Bronchial epithelial cell (primary cell): ENCODE measurements around the gene PTPRN2. TPM values are rescaled to one million over a fixed set of nuclear protein-coding genes. Genes with fewer than 3 reads are reported as not detected.

ENCODE experiments used
- DNase-seq: peaks from one replicate; pipeline ENCODE4 v3.0.0-alpha.2; 2010; ENCODE audit warnings: low read depth
- FAIRE-seq: peaks from 2 replicates; lab custom pipeline; 2011; peaks lifted over from hg19 to GRCh38; lab: Jason Lieb, UNC
- H3K27me3 ChIP-seq: 2 replicates; pipeline ENCODE4 v1.5.1; 2011; ENCODE audit warnings: low read length; ENCODE audit not compliant: control insufficient read depth, insufficient read depth
- H3K36me3 ChIP-seq: 2 replicates; pipeline ENCODE4 v1.5.1; 2011; ENCODE audit warnings: low read length; ENCODE audit not compliant: control insufficient read depth, insufficient read depth
- H3K4me3 ChIP-seq: 2 replicates; pipeline ENCODE4 v1.5.1; 2011; ENCODE audit warnings: mild to moderate bottlenecking, low read depth, low read length, control low read depth
- total RNA-seq: library from RNA; depleted of rRNA; stranded (reverse); fragments of >200 nt; gene quantifications from 2 replicates; pipeline ENCODE4 v1.2.1, GENCODE V29; 2014
- TF ChIP-seq, protein P1 (sequence below): IDR thresholded peaks from 2 replicates; pipeline ENCODE4 v1.5.1; 2011; ENCODE audit warnings: mild to moderate bottlenecking, moderate library complexity, low read length, control low read depth, inconsistent platforms; ENCODE audit not compliant: insufficient read depth, severe bottlenecking

The PTPRN2 gene
- total RNA-seq, 1 donor from 2014 or later, result 1.1 TPM

DNA sequence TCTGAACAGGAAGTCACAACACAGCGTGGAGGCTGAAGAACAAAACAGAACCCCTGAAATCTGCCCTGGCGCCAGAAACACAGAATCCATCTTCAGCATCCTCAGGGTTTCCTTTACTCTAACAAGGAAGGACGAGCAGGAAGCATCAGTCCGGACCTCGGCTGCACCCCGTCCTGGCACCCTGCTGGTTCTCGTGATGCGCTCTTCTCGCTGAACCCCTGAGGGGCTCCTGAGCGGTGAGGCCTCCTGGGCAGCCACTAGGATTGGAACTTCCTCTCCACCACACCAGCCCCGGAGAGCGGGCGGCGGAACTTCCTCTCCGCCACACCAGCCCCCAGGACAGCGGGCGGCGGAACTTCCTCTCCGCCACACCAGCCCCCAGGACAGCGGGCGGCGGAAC lies 461.9 kb downstream of the PTPRN2 start:
- Histone ChIP-seq H3K36me3 (no peaks in the 10 kb centered on the region), H3K27me3 (no peaks in the 10 kb centered on the region), H3K4me3 (no peak overlapping the region)
- no peak for FAIRE-seq
- DNase-seq, result no peak
- TF ChIP-seq, protein P1, sequence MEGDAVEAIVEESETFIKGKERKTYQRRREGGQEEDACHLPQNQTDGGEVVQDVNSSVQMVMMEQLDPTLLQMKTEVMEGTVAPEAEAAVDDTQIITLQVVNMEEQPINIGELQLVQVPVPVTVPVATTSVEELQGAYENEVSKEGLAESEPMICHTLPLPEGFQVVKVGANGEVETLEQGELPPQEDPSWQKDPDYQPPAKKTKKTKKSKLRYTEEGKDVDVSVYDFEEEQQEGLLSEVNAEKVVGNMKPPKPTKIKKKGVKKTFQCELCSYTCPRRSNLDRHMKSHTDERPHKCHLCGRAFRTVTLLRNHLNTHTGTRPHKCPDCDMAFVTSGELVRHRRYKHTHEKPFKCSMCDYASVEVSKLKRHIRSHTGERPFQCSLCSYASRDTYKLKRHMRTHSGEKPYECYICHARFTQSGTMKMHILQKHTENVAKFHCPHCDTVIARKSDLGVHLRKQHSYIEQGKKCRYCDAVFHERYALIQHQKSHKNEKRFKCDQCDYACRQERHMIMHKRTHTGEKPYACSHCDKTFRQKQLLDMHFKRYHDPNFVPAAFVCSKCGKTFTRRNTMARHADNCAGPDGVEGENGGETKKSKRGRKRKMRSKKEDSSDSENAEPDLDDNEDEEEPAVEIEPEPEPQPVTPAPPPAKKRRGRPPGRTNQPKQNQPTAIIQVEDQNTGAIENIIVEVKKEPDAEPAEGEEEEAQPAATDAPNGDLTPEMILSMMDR, result no peak

DNA sequence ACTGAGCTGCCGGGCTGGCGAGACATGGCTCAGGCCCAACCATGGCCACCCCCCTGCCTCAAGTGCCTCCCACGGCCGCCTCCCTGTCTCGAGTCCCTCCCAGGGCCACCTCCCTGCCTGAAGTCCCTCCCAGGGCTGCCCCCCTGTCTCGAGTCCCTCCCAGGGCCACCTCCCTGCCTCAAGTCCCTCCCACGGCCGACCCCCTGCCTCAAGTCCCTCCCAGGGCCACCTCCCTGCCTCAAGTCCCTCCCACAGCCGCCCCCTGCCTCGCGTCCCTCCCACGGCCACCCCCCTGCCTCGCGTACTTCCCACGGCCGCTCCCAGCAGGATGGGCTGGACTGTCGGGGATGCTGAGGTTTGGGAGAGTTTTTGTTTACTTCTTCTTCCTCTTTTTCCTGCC lies 462.5 kb downstream of the PTPRN2 start:
- no peak for FAIRE-seq
- Histone ChIP-seq H3K27me3 (no peaks in the 10 kb centered on the region), H3K4me3 (no peak overlapping the region), H3K36me3 (no peaks in the 10 kb centered on the region)
- DNase-seq, result no peak
- TF ChIP-seq, protein P1, result no peak

DNA sequence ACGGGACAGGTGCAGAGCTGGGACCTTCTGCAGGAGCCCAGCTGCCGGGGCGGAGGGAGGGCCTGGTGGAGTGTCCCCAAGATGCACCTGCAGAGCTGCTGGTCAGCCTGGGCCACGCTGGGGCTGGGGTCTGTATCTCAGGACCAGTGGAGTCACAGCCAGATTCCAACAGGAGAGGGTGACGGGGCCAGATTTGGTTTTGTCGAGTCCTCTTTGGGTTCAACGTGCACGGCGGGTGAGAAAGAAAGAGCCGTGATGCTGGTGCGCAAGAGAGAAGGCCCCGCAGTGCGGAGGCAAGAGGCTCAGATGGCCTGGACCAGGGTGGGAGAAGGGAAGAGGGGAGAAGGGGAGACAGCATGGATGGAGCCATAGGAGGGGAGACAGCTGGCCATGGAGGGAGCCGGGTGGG lies 462.9 kb downstream of the PTPRN2 start:
- DNase-seq, result no peak
- TF ChIP-seq, protein P1, result no peak
- Histone ChIP-seq H3K4me3 (no peak overlapping the region), H3K36me3 (no peaks in the 10 kb centered on the region), H3K27me3 (no peaks in the 10 kb centered on the region)
- FAIRE-seq, result no peak

DNA sequence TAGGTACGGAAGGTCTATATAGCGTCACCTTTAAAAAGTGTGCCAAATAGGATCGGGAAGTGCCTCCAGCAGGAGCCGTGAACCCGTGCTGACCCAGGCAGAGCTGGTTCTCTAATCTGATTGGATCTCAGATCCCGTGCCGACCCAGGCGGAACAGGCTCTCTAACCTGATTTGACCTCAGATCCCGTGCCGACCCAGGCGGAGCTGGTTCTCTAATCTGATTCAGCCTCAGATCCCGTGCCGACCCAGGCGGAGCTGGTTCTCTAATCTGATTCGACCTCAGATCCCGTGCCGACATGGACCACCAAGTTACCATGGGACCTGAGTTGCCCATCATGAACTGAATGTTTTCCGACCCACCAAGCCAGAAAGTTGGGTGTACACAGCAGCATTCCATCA lies 463.9 kb downstream of the PTPRN2 start:
- TF ChIP-seq, protein P1, result no peak
- H3K36me3 ChIP-seq, result no peaks in the 10 kb centered on the region
- no peaks in the 10 kb centered on the region for H3K27me3 ChIP-seq
- FAIRE-seq (no peak), DNase-seq (no peak)
- H3K4me3 ChIP-seq, result no peak overlapping the region

DNA sequence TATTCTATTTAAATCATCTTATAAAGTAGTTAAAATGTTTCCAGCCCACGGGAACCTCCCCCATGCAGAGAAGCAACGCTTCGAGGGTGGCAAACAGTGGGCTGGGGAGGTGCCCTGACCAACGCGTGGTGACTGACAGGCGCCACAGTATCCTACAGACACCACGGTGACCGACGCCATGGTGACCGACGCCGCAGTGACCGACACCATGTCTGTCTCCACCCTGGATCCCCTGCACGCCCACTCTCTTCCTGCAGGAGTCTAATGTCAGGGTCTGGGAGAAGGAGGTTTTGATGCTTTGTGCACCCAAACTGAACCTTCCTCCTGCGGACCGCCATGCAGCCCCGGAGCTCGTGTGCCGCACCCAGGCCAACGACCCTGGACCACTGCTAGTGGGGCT lies 464.4 kb downstream of the PTPRN2 start:
- Histone ChIP-seq H3K4me3 (no peak overlapping the region), H3K27me3 (no peaks in the 10 kb centered on the region), H3K36me3 (no peaks in the 10 kb centered on the region)
- FAIRE-seq (no peak), DNase-seq (no peak)
- TF ChIP-seq, protein P1, result no peak

DNA sequence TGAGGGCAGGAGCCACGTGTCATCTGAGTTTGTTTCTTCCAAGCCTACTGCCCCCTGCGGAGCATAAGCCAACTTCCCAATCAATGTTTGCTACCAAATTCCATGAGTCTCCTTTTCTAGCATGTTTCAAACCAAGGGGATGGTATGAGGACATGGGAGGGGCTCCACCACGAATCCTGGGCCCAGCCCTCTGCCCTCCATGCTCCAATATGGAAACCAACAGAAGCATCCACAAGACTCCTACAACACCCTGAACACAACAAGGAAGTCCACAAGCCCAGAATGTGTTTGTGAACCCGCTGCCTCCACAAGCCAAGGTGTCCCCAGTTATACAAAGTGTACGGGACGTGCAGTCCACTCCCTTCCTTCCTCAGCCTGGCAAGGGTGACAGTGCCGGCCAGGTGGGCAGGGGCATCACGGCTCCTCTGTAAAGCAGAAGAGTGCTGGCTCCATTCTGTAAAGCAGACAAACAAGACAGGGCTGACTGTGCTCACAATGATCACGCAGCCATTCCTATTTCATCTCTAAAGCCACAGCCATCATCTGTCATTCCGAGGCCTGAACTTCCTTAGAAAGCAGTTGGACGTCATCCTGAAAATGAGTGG lies 466.1 kb downstream of the PTPRN2 start:
- no peak overlapping the region for H3K4me3 ChIP-seq
- no peaks in the 10 kb centered on the region for H3K36me3 ChIP-seq
- FAIRE-seq, result no peak
- TF ChIP-seq, protein P1, result no peak
- no peak for DNase-seq
- H3K27me3 ChIP-seq, result no peaks in the 10 kb centered on the region
